Germinal center (tissue), 1 donor: Measurements from ENCODE around the gene TGM2.

Experiments
- DNase-seq: peaks from one replicate; pipeline ENCODE4 v3.0.0; 2012; ENCODE audit warnings: mixed read lengths, low spot score

Gene TGM2

DNA sequence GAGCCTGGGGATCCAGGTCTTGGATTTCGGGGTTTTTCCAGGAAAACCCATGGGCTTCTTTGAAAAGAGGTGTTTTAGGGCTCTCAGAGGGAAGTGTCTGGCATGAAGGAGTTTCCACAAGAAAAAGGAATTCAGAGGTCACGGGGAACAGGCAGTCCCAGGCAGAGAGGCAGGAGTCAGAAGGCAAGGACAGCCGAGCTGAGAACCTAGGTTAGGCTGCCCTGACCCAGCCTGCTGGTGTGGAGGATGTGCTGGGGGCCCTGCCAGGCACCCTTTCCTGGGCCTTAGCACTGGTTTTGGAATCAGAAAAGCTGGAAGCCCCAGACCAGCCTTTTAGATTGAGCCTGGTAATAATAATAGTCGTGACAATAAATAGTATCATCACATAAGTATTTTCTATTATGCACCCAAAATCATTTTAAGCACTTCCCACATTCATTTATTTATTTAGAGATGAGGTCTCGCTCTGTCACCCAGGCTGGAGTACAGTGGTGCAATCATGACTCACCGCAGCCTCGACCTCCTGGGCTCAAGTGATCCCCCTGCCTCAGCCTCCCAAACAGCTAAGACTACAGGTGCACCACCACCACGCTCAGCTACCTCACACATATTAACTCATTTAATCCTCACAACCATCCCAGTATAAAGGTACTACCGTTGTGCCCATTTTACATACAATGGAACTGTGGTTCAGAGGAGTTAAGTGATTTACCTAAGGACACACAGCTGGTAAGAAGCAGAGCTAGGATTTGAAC lies 19.9 kb downstream of the TGM2 start:
- DNase-seq = no peak

DNA sequence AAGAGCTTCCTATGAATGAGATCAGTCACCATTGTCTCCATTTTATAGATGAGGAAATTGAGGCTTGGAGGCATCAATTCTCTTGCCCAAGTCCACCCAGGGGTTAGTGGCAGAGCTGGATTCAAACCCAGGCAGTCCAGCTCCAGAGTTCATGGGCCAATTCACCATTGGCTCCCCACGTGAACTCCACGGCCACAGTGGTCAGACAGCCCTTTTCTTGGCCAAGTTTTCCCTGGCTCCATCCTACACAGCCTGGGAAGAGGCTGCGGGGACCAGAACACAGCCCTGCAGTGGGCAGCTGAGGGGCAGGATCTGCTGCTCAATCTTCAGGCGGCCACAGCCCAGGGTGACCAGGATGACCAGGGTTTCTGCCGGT lies 20.5 kb downstream of the TGM2 start:
- no peak for DNase-seq

DNA sequence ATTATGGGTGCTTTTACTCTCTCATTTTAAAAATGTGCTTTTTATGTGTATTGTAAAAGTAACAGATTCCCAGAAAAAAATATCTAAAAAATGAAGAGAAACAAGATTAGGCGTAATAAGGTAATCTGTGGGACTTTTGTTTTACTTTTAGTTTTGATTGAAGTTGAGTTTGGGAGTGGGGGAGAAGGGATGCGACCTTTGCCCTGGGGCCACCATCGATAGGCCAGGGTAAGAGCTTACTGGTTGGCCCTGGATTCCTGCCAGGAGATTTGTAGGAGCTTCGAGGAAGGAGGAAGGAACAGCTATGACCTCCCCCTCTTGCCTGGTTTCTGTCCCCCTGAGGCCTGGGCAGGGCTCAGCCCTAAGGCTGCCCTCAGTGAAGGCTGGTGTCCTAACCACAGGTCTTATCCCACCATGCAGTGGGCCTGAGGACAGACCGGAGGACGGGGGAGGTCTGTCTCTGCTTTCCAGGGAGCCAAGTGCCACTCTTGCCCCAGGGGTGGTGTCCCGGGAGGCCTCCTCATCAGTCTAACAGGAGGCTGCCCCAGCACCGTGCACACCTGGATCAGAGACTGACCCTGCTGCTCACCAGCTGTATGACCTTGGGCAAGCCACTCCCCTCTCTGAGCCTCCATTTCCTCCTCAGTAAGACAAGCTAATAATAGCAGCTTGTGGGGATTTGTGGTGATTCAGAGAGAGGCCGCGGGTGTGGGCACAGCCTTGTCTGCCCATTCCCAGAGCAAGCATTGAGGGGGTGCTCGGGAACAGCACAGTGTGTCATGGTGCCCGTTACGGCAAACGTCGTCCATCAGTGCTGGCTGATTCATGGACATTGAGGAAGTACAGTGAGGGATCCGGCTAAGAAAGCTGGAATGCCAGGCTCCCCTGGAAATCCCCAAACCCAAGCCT lies 21.2 kb downstream of the TGM2 start:
- no peak for DNase-seq

DNA sequence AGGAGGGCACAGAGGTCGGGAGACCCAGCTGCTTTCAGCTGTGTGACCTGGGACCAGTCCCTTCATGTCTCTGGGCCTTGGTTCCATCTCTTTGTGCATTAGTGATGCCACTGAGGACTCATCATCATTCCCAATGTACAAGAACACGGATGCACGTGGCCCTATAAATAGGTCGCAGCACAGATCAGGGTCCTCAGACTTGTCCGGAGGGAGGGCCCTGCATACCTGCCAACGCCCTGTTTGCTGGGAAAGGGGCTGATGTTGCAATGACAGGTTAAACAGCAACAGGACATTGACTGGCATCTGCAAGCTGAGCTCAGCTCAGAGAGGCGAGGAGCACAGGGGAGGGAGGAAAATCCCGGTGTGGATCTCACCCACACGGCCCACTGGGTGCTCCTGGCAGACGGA lies 21.8 kb downstream of the TGM2 start:
- DNase-seq = no peak

DNA sequence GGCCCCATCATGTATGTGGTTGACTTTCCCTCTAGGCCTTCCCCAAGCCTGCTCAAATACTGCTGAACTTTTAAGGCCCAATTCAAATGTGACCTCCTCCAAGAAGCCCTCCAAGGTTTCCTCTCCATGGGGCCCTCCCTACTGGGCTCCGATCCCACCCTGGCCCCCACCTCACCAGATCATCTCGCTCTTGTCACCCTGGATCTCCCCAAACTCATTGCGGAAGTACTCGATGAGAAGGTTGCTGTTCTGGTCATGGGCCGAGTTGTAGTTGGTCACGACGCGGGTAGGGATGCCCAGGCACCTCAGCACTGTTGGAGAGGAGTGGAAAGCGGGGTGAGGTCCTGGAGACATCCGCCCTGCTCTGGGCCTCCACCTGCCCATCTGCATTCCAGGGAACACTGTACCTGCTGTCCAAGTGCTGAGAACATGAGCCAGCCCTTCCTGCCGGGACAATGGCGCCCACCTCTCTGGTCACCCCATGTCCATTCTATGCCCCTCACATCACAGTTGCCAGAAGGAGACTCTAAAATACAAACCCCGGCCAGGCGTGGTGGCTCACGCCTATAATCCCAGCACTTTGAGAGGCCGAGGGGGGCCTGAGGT lies 23.1 kb downstream of the TGM2 start:
- no peak for DNase-seq

DNA sequence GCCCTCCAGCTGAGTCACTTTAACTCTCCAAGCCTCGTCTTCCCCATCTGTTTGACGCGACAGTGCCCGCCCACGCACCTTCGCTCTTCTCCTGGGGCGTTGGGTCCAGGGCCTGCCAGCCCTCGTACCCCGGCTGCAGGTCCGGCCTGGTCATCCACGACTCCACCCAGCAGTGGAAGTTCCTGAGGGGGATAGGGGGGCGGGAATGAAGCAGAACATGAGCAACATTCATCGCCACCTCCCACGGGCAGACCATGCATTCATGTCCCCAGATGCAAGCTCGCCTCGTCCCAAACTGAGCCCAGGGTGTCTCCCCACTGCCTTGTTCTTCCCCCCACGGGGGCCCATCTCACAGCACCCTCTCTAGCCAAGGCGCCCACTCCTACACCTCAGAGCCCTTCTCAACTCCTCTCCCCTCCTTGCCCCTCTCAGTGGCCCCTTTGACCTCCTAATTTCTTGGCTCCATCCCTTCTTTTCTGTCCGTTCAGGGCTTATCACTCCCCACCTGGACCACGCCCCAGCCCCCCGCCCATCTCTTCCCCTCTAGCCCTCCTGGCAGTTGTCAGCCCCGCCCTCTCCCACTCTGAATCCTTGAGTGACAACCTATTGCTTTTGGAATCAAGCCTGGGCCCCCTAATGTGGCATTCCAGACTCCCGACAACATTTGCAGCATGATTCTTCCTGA lies 23.7 kb downstream of the TGM2 start:
- DNase-seq = no peak

DNA sequence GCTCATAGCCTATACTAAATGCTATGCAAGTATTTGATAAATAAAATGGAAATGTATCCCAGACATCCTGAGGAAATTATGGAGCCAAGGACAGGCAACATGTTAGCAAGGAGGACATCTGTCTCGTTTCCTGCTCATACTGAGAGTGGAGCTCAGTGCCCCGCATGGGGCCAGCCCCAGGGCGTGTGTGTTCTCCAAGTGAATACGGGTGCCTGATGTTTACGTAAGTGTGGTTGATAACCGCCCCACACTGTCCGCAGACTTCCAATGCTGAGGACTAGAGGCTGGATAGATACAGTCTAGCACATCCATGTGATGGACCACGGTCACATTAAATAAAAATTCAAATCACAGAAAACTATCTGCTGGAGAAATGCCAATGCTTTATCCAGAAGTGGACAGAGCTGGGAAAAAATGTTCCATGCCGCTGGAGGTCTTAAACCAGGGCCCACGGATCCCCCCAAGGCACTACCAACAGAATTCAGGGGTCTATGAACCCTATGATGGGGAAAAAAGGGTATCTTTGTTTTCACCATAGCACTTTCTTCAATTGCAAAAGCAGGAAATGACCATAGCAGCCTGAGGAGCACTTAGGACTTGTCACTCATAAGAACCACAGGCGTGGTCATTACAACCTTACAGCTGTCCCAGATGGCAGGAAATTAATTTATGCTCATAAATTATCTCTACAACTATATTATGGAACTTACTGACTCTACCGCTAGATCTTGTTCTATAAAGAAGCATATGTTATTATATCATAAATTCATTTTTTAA lies 24.9 kb downstream of the TGM2 start:
- no peak for DNase-seq

DNA sequence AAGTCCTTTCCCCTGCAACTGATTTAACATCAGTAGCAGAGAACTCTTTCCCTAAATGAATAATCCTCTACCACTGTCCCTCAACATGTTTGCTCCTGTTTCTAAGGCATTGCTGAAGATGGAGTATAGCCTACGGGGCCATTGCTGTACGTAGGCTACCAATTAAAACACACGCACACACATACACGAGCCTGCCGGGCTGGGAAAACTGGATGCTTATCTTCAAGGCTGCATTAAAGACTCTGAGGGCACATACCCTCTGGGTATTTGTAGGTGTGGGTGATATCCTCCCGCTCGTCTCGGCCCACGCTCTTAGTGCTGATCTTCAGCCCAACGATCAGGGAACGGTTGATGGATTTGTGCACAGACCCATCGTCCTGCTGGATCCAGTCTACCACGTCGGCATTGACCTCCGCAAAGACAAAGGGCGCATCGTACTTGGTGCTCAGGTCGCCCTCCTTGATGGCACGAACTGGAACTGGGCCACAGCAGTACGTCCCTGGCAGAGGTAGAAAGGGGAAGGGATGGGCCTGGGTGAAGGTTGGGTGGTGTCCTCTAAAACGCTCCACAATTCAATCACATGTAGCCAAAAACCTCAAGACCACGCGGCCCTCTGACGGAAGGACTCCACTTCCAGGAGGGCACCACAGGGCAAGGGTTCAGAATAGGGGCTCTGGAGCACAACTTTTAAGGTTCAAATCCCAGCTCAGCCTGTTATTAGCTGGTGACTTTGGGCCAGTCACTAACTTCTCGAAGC lies 25.7 kb downstream of the TGM2 start:
- DNase-seq = no peak

DNA sequence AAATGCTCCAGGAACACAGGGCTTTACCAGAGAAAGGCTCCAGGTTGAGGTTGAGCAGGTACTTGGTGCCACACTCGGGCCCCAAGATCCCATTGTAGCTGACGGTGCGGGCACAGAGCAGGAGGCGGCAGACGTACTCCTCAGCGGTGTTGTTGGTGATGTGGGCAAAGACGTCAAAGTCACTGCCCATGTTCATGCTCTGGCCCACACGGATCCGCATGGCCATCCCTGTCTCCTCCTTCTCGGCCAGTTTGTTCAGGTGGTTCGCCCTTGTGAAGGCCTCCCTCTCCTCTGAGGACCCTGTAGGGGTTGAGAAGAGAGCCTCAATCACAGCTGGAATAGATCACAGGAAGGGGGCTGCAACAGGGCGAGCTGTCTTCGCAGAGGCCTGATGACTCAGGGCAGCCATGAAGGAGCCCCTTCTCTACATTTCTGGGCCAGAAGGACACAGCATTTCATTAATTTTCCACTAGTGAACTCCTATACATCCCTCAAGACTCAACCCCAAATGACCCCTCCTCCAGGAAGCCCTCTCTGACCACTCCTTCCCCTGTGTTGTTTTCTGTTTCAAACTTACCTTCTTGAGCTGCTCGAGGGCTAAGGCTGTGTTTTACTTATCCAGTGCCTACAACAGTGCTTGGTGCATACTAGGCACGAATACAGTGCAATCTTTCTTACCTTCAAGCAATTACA lies 26.8 kb downstream of the TGM2 start:
- DNase-seq = no peak

DNA sequence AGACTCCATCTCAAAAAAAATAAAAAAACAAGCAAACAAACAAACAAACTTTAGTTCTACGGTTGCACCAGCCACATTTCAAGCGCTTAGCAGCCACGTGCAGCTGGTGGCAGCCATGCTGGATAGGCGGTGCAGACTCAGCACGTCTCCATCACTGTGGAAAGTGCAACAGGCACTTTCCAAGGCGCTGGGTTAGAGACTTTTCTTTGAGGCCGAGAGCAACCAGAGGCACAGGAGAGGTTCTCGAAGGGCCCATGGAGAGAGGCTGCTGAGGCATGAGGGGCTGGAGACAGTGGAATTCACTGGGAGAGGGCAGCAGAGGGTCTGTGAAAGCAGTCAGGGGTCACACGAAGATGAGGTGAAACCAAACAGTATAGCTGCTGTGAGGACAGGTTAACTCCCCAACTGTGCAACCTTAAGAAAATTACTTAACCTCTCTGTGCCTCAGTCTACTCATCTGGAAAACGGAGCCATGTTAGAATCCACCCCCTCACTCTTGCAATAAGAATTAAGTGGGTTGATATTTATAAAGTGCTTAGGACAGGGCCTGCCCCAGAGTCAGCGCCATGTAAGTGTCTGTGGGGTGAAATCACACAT lies 27.5 kb downstream of the TGM2 start:
- no peak for DNase-seq

DNA sequence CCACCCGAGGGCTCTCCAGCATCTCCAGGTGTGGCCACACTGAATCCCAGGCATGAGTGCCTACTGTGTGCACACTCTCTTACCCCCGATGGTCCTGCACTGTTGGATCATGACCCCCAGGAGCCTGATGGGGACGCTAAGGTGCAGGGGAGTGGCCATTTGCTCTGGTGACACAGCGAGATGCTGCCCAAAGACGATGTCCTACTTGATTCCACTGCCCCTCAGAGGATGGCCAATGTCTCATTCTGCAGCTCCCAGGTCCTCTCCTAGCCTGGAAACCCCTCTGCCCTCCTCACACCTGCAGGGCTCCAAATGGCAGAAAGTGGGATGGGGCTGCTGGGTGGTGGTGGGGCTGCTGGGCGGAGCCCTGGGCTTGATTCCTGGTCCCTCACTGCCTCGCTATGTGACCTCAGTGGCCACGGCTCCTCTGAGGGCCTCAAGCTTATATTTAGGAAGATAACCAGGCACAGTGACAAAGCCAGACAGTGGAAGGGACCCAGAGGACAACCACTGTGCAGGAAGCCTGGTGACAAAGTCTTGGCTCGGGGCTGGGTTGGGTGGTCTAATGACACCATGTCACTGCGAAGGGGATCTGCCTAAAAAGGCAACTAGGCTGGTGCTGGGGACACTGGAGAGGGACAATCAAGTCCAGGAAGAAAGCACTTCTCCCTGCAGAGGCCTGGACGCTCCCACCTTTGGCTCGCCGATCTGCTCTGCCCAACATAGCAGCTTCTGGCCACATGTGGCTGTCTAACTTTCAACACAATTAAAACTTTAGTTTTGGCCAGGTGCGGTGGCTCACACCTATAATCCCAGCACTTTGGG lies 28.4 kb downstream of the TGM2 start:
- DNase-seq = no peak

DNA sequence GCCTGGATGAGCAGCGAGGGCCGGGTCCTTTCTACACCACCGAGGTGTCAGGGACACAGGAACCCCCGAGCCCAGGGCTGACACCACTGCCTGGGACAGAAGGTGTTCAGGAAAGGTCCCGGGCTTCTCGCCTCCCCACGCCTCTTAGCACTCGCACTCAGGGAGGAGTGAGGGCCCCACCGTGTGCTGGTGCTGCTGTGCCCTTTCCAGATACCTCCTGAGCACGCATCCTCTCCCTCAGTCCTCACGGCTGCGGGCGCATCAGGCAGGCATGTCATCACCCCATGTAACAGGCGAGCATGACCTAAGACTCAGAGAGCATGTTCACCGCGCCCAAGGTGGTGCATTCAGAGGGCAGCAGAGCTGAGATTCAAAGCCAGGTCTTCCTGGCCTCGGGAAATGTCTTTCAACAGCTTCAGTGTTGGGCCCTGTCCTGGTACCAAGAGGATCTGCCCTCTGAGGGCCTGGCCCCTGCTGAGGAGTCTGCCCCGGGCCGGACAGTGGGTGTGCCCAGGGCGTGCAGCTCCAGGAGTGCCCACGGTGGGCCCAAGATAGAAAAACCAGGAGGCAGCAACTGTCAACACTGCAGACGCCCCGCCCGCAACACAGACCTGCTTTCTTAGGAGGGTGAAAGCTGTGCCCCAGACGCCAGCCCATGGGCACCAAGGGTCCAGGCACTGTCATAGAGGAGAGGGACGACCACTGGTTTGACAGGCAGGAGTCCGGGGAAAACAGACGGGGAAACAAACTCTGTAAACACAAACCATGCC lies 29.2 kb downstream of the TGM2 start:
- no peak for DNase-seq

DNA sequence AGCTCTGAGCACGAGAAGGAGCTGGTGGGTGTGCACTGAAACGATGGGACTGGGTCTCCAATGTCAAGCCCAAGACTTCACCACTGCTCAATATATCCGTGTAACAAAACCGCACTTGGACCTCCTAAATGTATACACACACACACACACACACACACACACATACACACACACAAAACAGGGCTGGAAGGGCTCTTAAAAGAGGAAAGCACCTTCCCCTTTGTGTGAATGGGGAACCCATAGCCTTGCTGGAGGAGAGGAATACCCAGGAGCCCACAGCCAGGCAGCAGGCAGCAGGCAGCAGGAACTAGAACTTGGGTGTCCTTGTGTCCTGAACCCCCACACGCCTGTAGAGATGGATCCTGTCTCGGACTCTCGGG lies 29.8 kb downstream of the TGM2 start:
- no peak for DNase-seq

DNA sequence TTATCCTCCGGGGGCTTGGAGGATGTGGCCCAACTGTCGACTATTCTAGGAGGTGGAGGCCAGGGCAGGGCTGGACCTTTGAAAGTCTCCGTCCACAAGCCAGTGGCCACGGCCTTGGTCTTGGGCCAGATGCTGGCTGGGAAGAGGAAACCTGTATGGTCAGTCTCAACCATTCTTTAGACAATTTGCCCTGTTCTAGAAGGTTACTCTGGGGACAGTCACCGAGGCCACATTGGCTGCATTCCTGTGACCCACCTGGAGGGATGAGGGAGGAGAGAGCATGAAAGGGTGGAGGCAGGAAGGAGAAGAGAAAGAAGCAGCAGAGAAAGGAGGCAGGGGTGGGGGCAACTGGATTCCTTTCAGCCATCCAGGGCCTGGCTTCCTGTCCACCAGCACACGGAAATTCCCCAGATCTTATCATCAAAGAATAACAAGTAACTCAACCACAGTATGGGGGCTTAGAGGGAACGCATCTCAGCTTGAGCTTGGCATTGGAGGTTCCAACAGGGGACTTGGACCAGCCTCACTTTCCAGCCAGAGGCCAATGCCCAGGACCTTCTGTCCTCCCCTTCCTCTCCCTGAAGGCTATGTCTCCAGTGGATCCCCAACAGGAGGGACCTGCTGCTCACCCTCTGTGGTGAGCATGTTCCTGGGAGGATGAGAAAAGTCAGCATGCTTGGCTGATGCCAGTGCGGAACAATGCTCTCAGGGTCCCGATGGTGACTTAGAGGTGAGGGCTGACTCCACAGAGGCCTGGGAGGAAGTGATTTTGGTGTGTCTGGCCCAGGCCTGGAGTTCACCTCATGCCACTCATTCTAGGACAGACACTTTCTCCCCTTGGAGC lies 30.4 kb downstream of the TGM2 start:
- DNase-seq = no peak

DNA sequence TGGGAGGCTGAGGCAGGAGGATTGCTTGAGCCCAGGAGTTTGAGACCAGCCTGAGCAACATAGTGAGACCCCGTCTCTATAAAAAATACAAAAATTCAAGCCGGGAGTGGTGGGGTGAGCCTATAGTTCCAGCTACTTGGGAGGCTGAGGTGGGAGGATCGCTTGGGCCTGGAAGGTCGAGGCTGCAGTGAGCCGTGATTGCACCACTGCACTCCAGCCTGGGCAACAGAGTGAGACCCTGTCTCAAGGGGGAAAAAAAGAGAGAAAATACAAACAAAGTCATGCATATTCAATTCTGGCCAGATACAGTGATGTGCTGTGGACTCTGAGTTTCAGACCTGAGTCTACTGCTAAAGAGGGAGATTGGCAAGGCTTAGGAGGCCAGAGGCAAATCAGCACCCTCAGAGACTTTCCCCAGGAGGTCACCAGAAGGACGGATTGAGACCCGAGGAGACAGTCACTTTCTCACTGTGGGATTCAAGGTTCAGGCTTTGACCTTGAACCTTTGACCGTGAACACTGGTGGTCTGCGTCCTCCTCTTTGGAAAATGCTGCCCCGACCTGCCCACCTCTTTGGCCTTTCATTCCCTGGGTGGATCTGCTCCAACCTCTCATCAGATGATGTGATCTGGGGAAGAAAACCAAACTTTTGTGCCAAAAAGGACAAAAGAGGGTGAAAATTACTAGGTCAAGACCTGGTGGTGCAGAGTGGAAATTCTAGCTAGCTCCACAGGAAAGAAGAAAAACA lies 31.2 kb downstream of the TGM2 start:
- DNase-seq = no peak

DNA sequence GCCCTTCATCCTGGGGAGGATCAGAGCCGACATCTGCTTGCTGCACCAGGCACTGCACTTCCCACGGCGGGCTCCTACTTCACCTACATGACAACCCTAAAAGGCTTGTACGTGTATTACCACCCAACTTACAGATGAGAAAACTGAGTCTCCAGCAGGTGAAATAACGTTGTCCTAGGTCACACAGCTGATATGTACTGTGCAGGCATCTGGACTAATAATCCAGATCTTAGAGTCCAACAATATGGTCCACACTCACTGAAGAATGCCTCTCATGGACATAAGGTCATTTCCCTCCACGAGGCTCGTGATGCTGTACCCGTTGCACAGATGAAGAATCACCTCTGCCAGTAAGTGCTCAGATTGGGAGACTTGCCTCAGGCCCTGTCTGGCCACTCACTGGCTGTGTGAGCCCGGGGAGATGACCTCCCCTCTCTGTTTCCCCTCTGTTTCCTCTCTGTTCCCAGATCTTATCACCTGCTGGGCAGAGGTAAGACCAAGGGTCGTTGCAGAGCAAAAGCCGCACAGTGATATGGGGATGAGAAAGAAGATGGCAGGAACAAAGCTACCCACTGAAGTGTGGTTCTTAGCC lies 32.1 kb downstream of the TGM2 start:
- no peak for DNase-seq
